Lower lobe of right lung (tissue), 2 donors: ENCODE data around the gene GJE1. TPM values are rescaled to one million over a fixed set of nuclear protein-coding genes. Genes with fewer than 3 reads are reported as not detected.

Experiments
- ATAC-seq, 2 donors: fragments of 200-7000 bp; cut with Tn5 transposase; one replicate each; pipeline ENCODE4 v1.9.1; 2020 to 2022; ENCODE audit warnings: mild to moderate bottlenecking in 2 of 2, moderate library complexity in 2 of 2
- DNase-seq: peaks from one replicate; pipeline ENCODE4 v3.0.0-alpha.2; 2020
- H3K27ac ChIP-seq: fragments of 200-600 bp; one replicate; pipeline ENCODE4 v1.8.0; 2022
- H3K27me3 ChIP-seq: fragments of 200-600 bp; one replicate; pipeline ENCODE4 v1.8.0; 2022; ENCODE audit warnings: low read depth
- H3K36me3 ChIP-seq: fragments of 200-600 bp; one replicate; pipeline ENCODE4 v1.8.0; 2022; ENCODE audit warnings: mild to moderate bottlenecking
- H3K4me1 ChIP-seq: fragments of 200-600 bp; one replicate; pipeline ENCODE4 v1.8.0; 2022
- H3K4me3 ChIP-seq: fragments of 200-600 bp; one replicate; pipeline ENCODE4 v1.8.0; 2022; ENCODE audit warnings: mild to moderate bottlenecking
- H3K9me3 ChIP-seq: fragments of 200-600 bp; one replicate; pipeline ENCODE4 v1.8.0; 2022
- intact Hi-C: fragments of 100-400 bp; cut with DNase I; formaldehyde crosslinking; loops from one replicate; pipeline ENCODE4 v1.11.0; 2022
- total RNA-seq: library from RNA; stranded (reverse); fragmentation: NEBNext Ultra II Directional; extraction: Animal tissue kit (Norgen Biotek cat#: 25700); gene quantifications from one replicate; pipeline ENCODE4 v1.2.1, GENCODE V29; 2021
- TF ChIP-seq, protein P1 (sequence below): fragments of 200-600 bp; IDR thresholded peaks from one replicate; pipeline ENCODE4 v1.8.0; 2022; ENCODE audit warnings: antibody characterized with exemption, mild to moderate bottlenecking
- donor health status: DM: no; HTN: yes; CAD: no; lungs with severe emphysema.

The GJE1 gene
- total RNA-seq, 1 donor from 2014 or later = not detected

DNA sequence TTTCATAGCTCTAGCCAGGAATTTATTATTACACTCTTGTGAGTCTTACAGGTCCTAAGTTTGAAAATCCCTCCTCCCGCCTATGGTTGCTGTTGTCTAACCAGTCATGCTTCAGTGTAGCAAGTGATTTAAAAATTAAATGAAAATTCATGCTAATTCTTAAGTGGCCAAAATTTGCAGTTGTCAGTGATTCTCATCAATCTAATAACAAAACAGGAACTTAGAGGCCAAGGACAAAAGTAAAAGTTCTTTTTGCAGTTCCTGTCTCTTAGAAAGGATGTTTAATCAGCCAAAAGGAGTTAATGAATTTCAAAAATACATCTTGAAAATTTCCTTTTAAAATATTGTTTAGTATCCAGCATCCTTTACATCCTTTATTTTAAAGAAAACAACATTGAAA lies 50.6 kb downstream of the GJE1 start:
- ATAC-seq = no peak
- TF ChIP-seq, protein P1, sequence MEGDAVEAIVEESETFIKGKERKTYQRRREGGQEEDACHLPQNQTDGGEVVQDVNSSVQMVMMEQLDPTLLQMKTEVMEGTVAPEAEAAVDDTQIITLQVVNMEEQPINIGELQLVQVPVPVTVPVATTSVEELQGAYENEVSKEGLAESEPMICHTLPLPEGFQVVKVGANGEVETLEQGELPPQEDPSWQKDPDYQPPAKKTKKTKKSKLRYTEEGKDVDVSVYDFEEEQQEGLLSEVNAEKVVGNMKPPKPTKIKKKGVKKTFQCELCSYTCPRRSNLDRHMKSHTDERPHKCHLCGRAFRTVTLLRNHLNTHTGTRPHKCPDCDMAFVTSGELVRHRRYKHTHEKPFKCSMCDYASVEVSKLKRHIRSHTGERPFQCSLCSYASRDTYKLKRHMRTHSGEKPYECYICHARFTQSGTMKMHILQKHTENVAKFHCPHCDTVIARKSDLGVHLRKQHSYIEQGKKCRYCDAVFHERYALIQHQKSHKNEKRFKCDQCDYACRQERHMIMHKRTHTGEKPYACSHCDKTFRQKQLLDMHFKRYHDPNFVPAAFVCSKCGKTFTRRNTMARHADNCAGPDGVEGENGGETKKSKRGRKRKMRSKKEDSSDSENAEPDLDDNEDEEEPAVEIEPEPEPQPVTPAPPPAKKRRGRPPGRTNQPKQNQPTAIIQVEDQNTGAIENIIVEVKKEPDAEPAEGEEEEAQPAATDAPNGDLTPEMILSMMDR = no peak
- no peaks in the 10 kb centered on the region for H3K27me3 ChIP-seq
- no peak overlapping the region for H3K27ac ChIP-seq
- intact Hi-C loops = no loop called here
- no peaks in the 10 kb centered on the region for H3K36me3 ChIP-seq
- no peak for DNase-seq
- no peaks in the 10 kb centered on the region for H3K4me1 ChIP-seq
- peaks cover under 1% of the 10 kb centered on the region for H3K9me3 ChIP-seq
- no peak overlapping the region for H3K4me3 ChIP-seq

DNA sequence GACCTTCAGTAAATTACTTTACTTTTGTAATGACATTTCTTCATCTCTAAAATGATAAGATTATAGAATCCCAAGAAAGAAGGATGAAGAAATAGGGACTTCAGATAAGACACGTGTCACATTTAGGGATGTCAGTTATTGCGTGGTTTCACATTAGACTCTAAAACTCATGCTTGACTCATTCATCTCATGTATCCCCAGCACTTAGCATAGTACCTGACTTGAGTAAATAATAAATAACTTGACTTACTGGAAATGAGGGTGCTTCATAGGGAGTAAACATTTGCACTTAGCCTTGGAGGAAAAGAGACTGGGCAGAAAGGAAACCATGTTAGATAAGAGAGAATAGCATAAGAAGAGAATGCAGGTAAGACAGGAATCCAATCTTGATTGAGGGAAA lies 51.6 kb downstream of the GJE1 start:
- peak in 1 of 2 donors; percentile 95 for ATAC-seq
- Histone ChIP-seq H3K27ac (no peak overlapping the region), H3K4me3 (no peak overlapping the region), H3K36me3 (peaks cover 3% of the 10 kb centered on the region), H3K27me3 (no peaks in the 10 kb centered on the region), H3K4me1 (no peaks in the 10 kb centered on the region), H3K9me3 (no peaks in the 10 kb centered on the region)
- DNase-seq = no peak
- intact Hi-C loops = no loop called here
- TF ChIP-seq, protein P1 = no peak

Other genes starting within 250 kb of the GJE1 start
- not detected for gene NMBR, start 14.2 kb downstream of the GJE1 start, total RNA-seq
- gene VTA1, start 14.3 kb downstream of the GJE1 start, total RNA-seq = 35.2 TPM
- gene ADGRG6, start 169.1 kb downstream of the GJE1 start, total RNA-seq = 35.7 TPM